Endothelial cell (in vitro differentiated cells): ENCODE results near the gene RBBP4. TPM values are rescaled to one million over a fixed set of nuclear protein-coding genes. Genes with fewer than 3 reads are reported as not detected.

Experiments used
- DNase-seq: peaks from one replicate; pipeline ENCODE4 v3.0.0; 2021; ENCODE audit warnings: low spot score
- H3K27ac Mint-ChIP-seq: one replicate; pipeline ENCODE4 v1.8.0; 2021; ENCODE audit warnings: mixed read lengths, inconsistent platforms; ENCODE audit not compliant: unreplicated experiment
- H3K27me3 Mint-ChIP-seq: one replicate; pipeline ENCODE4 v1.8.0; 2021; ENCODE audit warnings: mild to moderate bottlenecking, moderate library complexity, mixed read lengths, inconsistent platforms; ENCODE audit not compliant: unreplicated experiment
- H3K36me3 Mint-ChIP-seq: one replicate; pipeline ENCODE4 v1.8.0; 2021; ENCODE audit warnings: mild to moderate bottlenecking, low read depth, mixed read lengths, inconsistent platforms; ENCODE audit not compliant: unreplicated experiment
- H3K4me1 Mint-ChIP-seq: one replicate; pipeline ENCODE4 v1.8.0; 2021; ENCODE audit warnings: mild to moderate bottlenecking, mixed read lengths, inconsistent platforms; ENCODE audit not compliant: unreplicated experiment
- H3K4me3 Mint-ChIP-seq: one replicate; pipeline ENCODE4 v1.8.0; 2021; ENCODE audit warnings: mild to moderate bottlenecking, mixed read lengths, inconsistent platforms; ENCODE audit not compliant: unreplicated experiment
- H3K9me3 Mint-ChIP-seq: one replicate; pipeline ENCODE4 v1.8.0; 2021; ENCODE audit warnings: mixed read lengths, inconsistent platforms; ENCODE audit not compliant: unreplicated experiment
- CTCF ChIP-seq: fragments of 200-600 bp; sonication (generic); IDR thresholded peaks from one replicate; pipeline ENCODE4 v1.5.0; 2021; ENCODE audit warnings: antibody characterized with exemption; ENCODE audit not compliant: unreplicated experiment
- total RNA-seq: library from RNA; stranded (reverse); fragmentation: NEBNext Ultra II Directional; extraction: Animal tissue kit (Norgen Biotek cat#: 25700); gene quantifications from one replicate; pipeline ENCODE4 v1.2.1, GENCODE V29; 2021; ENCODE audit not compliant: unreplicated experiment

RBBP4 gene
- total RNA-seq, 1 donor from 2014 or later, result 280 TPM

- no peak for TF ChIP-seq CTCF
- Mint-ChIP-seq H3K9me3 (no peaks in the 10 kb centered on the region), H3K27me3 (peaks cover 9% of the 10 kb centered on the region), H3K27ac (peak within 1 kb of the TSS; percentile 39), H3K4me3 (peak within 1 kb of the TSS; percentile 85), H3K36me3 (peaks cover 6% of the 10 kb centered on the region), H3K4me1 (peaks cover 16% of the 10 kb centered on the region)
- DNase-seq, result peak; percentile 18
These were observed 51.8 kb downstream of the RBBP4 start, which contains the start of gene SYNC for GRCh38 chr1:32702599-32703478. SYNC (minus strand) TSS chr1:32702770; CDS start chr1:32702660, 110 bp downstream.

GRCh38 chr1:32703479-32704291, 52.7 kb downstream of the RBBP4 start:
- peaks cover 16% of the 10 kb centered on the region for H3K4me1 Mint-ChIP-seq
- H3K27me3 Mint-ChIP-seq, result peaks cover 9% of the 10 kb centered on the region
- no peaks in the 10 kb centered on the region for H3K9me3 Mint-ChIP-seq
- H3K36me3 Mint-ChIP-seq, result peaks cover 6% of the 10 kb centered on the region
- DNase-seq, result no peak
- H3K27ac Mint-ChIP-seq, result peak overlapping the region; percentile 39
- H3K4me3 Mint-ChIP-seq, result peak overlapping the region; percentile 53
- no peak for TF ChIP-seq CTCF

GRCh38 chr1:32705516-32705915, 54.5 kb downstream of the RBBP4 start:
- H3K27ac Mint-ChIP-seq, result no peak overlapping the region
- peaks cover 6% of the 10 kb centered on the region for H3K36me3 Mint-ChIP-seq
- H3K9me3 Mint-ChIP-seq, result no peaks in the 10 kb centered on the region
- no peak for TF ChIP-seq CTCF
- no peak for DNase-seq
- peaks cover 13% of the 10 kb centered on the region for H3K4me1 Mint-ChIP-seq
- H3K27me3 Mint-ChIP-seq, result peaks cover 9% of the 10 kb centered on the region
- H3K4me3 Mint-ChIP-seq, result no peak overlapping the region

GRCh38 chr1:32706491-32706890, 55.5 kb downstream of the RBBP4 start:
- DNase-seq, result no peak
- no peak overlapping the region for H3K27ac Mint-ChIP-seq
- peaks cover 13% of the 10 kb centered on the region for H3K4me1 Mint-ChIP-seq
- H3K36me3 Mint-ChIP-seq, result peaks cover 6% of the 10 kb centered on the region
- peaks cover 9% of the 10 kb centered on the region for H3K27me3 Mint-ChIP-seq
- no peaks in the 10 kb centered on the region for H3K9me3 Mint-ChIP-seq
- no peak overlapping the region for H3K4me3 Mint-ChIP-seq
- TF ChIP-seq CTCF, result no peak

GRCh38 chr1:32709075-32709474, 58.1 kb downstream of the RBBP4 start:
- Mint-ChIP-seq H3K4me1 (no peaks in the 10 kb centered on the region), H3K36me3 (no peaks in the 10 kb centered on the region), H3K27ac (no peak overlapping the region), H3K4me3 (no peak overlapping the region), H3K9me3 (no peaks in the 10 kb centered on the region), H3K27me3 (peaks cover 1% of the 10 kb centered on the region)
- no peak for DNase-seq
- no peak for TF ChIP-seq CTCF
